ENCODE results near the gene CMTR1. TPM values are rescaled to one million over a fixed set of nuclear protein-coding genes. Genes with fewer than 3 reads are reported as not detected.

The CMTR1 gene
- total RNA-seq, 2 donors from 2014 or later: 15.8 to 23.4 TPM

GRCh38 chr6:37460805-37461204, 27.8 kb downstream of the CMTR1 start:
- intact Hi-C loops (cut with DNase I): no loop called here
- DNase-seq (no peak), ATAC-seq (no peak)
- no peak for TF ChIP-seq POLR2A (IDR thresholded peaks at IDR 0.05)
- TF ChIP-seq CTCF (IDR thresholded peaks at IDR 0.05): no peak
- Histone ChIP-seq H3K27me3 (no peaks in the 10 kb centered on the region), H3K27ac (no peak overlapping the region), H3K36me3 (replicated peaks in 1 of 2; ENCODE audit: insufficient read depth in 1 of 2, low read depth in 2 of 2) (peaks cover 0 to 13% of the 10 kb centered on the region in 2 donors), H3K4me1 (no peaks in the 10 kb centered on the region), H3K4me3 (no peak overlapping the region), H3K9me3 (no peaks in the 10 kb centered on the region)
- 80 to 81% methylated on average over 2 of the region's 2 CpGs for WGBS, 2 donors

GRCh38 chr6:37463110-37463509, 30.1 kb downstream of the CMTR1 start:
- ATAC-seq (no peak), DNase-seq (no peak)
- TF ChIP-seq POLR2A (IDR thresholded peaks at IDR 0.05) (no peak), CTCF (IDR thresholded peaks at IDR 0.05) (no peak)
- Histone ChIP-seq H3K36me3 (replicated peaks in 1 of 2; ENCODE audit: insufficient read depth in 1 of 2, low read depth in 2 of 2) (peaks cover 0 to 13% of the 10 kb centered on the region in 2 donors), H3K9me3 (no peaks in the 10 kb centered on the region), H3K27ac (no peak overlapping the region), H3K27me3 (no peaks in the 10 kb centered on the region), H3K4me3 (no peak overlapping the region), H3K4me1 (no peaks in the 10 kb centered on the region)
- intact Hi-C loops (cut with DNase I): no loop called here

GRCh38 chr6:37467718-37468117, 34.7 kb downstream of the CMTR1 start:
- H3K4me3 ChIP-seq: no peak overlapping the region
- ATAC-seq (no peak), DNase-seq (no peak)
- H3K27me3 ChIP-seq: no peaks in the 10 kb centered on the region
- H3K9me3 ChIP-seq: no peaks in the 10 kb centered on the region
- no peak overlapping the region for H3K27ac ChIP-seq
- intact Hi-C loops (cut with DNase I): no loop called here
- no peaks in the 10 kb centered on the region for H3K4me1 ChIP-seq
- peaks cover 0 to 10% of the 10 kb centered on the region in 2 donors for H3K36me3 ChIP-seq (replicated peaks in 1 of 2; ENCODE audit: insufficient read depth in 1 of 2, low read depth in 2 of 2)
- TF ChIP-seq POLR2A (IDR thresholded peaks at IDR 0.05) (no peak), CTCF (IDR thresholded peaks at IDR 0.05) (no peak)

- Histone ChIP-seq H3K36me3 (replicated peaks in 1 of 2; ENCODE audit: insufficient read depth in 1 of 2, low read depth in 2 of 2) (peaks cover 0 to 30% of the 10 kb centered on the region in 2 donors), H3K4me1 (no peaks in the 10 kb centered on the region), H3K4me3 (no peak overlapping the region), H3K27me3 (no peaks in the 10 kb centered on the region), H3K9me3 (no peaks in the 10 kb centered on the region), H3K27ac (no peak overlapping the region)
- 28 to 45% methylated on average over 8 of the region's 8 CpGs for WGBS, 2 donors
- ATAC-seq: no peak
- TF ChIP-seq POLR2A (IDR thresholded peaks at IDR 0.05) (no peak), CTCF (IDR thresholded peaks at IDR 0.05) (no peak)
- intact Hi-C loops (cut with DNase I): no loop called here
- peak in 3 of 4 donors; percentile 29 to 46 (median 37) for DNase-seq
Measured at GRCh38 chr6:37473364-37474095, 40.5 kb downstream of the CMTR1 start.

GRCh38 chr6:37474316-37474715, 41.3 kb downstream of the CMTR1 start:
- DNase-seq: no peak

More at GRCh38 chr6:37474316-37474715, 41.3 kb downstream of the CMTR1 start:
- no peak overlapping the region for H3K4me3 ChIP-seq
- no peaks in the 10 kb centered on the region for H3K9me3 ChIP-seq
- ATAC-seq: no peak
- H3K27ac ChIP-seq: no peak overlapping the region
- intact Hi-C loops (cut with DNase I): no loop called here
- no peaks in the 10 kb centered on the region for H3K27me3 ChIP-seq
- WGBS, 2 donors: 82 to 95% methylated on average over 4 of the region's 4 CpGs
- no peaks in the 10 kb centered on the region for H3K4me1 ChIP-seq
- no peak for TF ChIP-seq CTCF (IDR thresholded peaks at IDR 0.05)
- no peak for TF ChIP-seq POLR2A (IDR thresholded peaks at IDR 0.05)
- peaks cover 0 to 34% of the 10 kb centered on the region in 2 donors for H3K36me3 ChIP-seq (replicated peaks in 1 of 2; ENCODE audit: insufficient read depth in 1 of 2, low read depth in 2 of 2)

Measured in body of pancreas (tissue), 4 donors.